Muscle layer of colon (tissue), 2 donors: ENCODE measurements around the gene SLFN14.

Experiments used
- H3K27ac ChIP-seq: one replicate; pipeline ENCODE4 v1.7.0; 2013; ENCODE audit warnings: low read depth, mild to moderate bottlenecking, low read length, moderate library complexity
- H3K27me3 ChIP-seq, 2 donors: one replicate each; pipeline ENCODE4 v1.7.0; 2013; ENCODE audit warnings: low read length in 2 of 2, mild to moderate bottlenecking in 2 of 2; ENCODE audit not compliant: insufficient read depth in 2 of 2, control insufficient read depth in 1 of 2
- H3K36me3 ChIP-seq: one replicate; pipeline ENCODE4 v1.7.0; 2013; ENCODE audit warnings: mild to moderate bottlenecking, low read length; ENCODE audit not compliant: insufficient read depth
- H3K4me1 ChIP-seq: one replicate; pipeline ENCODE4 v1.7.0; 2013; ENCODE audit warnings: mild to moderate bottlenecking, low read length; ENCODE audit not compliant: insufficient read depth
- H3K4me3 ChIP-seq, 2 donors: one replicate each; pipeline ENCODE4 v1.7.0; 2013; ENCODE audit warnings: low read length in 2 of 2, low read depth in 1 of 2, mild to moderate bottlenecking in 1 of 2, moderate library complexity in 1 of 2
- H3K9ac ChIP-seq: one replicate; pipeline ENCODE4 v1.7.0; 2013; ENCODE audit warnings: low read length
- H3K9me3 ChIP-seq: one replicate; pipeline ENCODE4 v1.7.0; 2013; ENCODE audit warnings: mild to moderate bottlenecking, low read length
- donor health status: abdominal sarcoma.
- donor health status: Adenocarcinoma of cecum.

The SLFN14 gene

DNA sequence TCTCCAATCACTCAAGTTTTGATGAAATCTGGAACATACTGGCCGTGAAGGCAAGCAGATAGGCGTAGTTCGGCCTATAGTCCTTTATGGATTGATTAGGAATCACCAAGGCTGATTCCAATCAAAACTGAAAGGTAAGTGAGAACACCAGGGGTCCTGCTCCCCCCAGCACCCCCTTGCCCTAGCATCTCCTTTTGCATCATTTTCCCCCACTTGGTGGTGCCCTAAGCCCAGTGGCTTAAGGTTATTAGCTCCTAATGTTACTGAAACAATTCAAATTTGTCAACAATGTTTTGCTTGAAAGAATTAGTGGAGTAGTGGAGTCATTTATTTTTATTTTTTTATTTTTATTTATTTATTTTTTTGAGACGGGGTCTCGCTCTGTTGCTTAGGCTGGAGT, 4.9 kb downstream of the SLFN14 start:
- H3K27ac ChIP-seq: no peak overlapping the region

DNA sequence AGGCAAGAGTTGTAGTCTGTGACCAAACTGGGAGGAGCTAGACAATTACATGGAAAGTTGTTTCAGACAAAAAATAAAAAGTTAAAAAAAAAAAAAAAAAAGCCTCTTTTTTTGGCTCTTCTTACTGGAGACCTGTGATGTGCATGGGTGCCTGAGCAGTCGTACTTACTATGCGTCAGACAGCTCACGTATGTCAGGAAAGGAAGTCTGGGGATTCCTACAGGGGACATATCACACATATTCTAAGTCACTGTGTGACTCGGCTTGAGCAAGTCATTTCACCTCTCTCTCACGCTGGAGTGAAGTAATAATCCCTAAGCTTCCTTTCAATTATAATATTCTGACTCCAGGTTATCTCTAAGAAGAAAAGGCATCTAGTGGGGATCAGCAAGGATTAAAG, 6.0 kb downstream of the SLFN14 start:
- no peak overlapping the region for H3K9ac ChIP-seq
- no peak overlapping the region for H3K4me3 ChIP-seq
- H3K36me3 ChIP-seq: no peaks in the 10 kb centered on the region
- H3K4me1 ChIP-seq: no peaks in the 10 kb centered on the region
- H3K27ac ChIP-seq: no peak overlapping the region
- H3K9me3 ChIP-seq: no peaks in the 10 kb centered on the region
- no peaks in the 10 kb centered on the region for H3K27me3 ChIP-seq

More for the DNA sequence above, 4.9 kb downstream of the SLFN14 start:
- no peaks in the 10 kb centered on the region for H3K9me3 ChIP-seq
- H3K27me3 ChIP-seq: no peaks in the 10 kb centered on the region
- no peak overlapping the region for H3K4me3 ChIP-seq
- no peaks in the 10 kb centered on the region for H3K4me1 ChIP-seq
- no peak overlapping the region for H3K9ac ChIP-seq
- H3K36me3 ChIP-seq: no peaks in the 10 kb centered on the region

DNA sequence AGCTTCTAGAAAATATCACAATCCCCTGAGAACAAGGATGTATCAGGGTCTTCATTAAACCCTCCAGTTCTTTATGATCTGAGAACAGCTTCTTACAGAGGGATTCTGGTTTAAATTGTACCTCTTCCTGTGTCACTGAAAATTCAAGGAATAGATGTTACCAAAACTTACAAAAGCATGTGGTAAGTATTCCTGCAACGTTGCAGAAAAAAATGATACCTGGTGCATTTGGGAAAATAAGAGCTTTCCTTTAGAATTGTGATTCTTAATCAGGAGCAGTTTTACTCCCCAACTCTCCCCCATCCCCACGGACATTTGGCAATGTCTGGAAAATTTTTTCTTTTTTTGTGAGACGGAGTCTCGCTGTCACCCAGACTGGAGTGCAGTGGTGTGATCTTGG, 7.3 kb downstream of the SLFN14 start:
- Histone ChIP-seq H3K4me3 (no peak overlapping the region), H3K36me3 (no peaks in the 10 kb centered on the region), H3K9me3 (no peaks in the 10 kb centered on the region), H3K27ac (no peak overlapping the region), H3K4me1 (no peaks in the 10 kb centered on the region), H3K9ac (no peak overlapping the region), H3K27me3 (no peaks in the 10 kb centered on the region)

DNA sequence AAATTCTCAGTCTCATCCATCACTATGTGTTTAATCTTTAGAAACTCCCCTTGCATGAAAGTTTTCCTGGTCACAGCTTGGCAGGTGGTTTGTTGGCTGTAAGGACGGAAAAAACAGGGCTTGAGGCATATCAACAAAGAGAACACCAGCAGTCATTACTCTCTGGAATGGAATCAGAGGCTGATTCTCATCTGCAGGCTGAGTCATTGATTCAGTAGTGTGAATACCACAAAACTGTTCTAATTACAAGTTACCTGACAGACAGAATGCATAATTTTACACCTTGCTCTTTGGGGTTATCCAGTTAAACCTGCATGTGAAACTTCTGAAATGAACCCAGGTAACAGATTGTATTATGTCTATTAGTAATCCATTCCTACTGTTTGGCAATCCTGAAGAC, 11.6 kb downstream of the SLFN14 start:
- Histone ChIP-seq H3K9me3 (no peaks in the 10 kb centered on the region), H3K36me3 (no peaks in the 10 kb centered on the region), H3K9ac (no peak overlapping the region), H3K4me3 (no peak overlapping the region), H3K4me1 (no peaks in the 10 kb centered on the region), H3K27ac (no peak overlapping the region), H3K27me3 (no peaks in the 10 kb centered on the region)

DNA sequence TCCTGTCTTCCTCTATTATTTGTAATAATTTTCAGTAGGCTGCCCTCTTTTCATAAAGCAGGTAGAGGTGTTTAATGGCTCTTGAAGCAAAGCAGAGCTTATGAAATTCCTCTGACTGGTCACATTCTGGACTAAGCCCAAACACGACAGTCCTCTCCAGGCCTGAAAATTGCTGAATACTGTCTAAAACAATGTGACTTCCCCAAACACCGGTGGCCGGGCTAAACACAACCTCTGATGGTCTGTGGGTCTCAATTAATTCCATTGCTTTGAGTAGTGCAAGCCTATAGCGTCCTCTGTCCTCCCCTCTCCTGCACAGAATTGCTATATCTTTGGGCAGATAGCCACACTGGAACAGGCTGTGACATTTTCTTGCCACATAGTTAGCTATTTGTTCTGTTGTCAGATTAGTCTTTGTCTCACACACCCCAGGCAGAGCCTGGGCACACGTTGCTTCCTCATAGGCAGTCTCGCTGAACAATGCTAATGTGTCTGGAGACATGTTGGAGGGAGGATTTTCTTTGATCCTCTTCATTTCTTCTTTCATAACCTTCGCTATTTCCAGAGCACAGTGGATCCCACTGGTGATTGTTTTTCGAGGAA, 12.3 kb downstream of the SLFN14 start:
- Histone ChIP-seq H3K9ac (no peak overlapping the region), H3K9me3 (no peaks in the 10 kb centered on the region), H3K27ac (no peak overlapping the region), H3K4me3 (no peak overlapping the region), H3K36me3 (no peaks in the 10 kb centered on the region), H3K27me3 (no peaks in the 10 kb centered on the region), H3K4me1 (no peaks in the 10 kb centered on the region)

DNA sequence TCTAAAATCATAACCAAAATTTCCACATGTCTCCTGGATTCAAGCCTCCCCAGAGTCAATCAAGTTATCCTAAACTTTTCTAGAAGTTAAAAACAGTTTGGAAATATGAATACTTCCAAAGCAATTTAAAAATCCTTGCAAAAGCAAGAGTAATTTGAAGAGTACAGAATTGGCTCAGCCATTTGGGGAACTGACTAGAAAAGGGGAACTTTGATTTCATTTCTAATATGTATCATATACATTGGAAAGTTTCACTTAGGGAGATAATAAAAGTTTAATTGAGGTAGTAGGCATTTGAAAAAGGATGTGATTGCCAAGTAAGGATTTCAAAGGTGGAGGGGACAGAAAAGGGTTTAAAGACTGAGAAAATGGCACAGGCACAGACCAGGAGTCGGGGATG, 14.1 kb downstream of the SLFN14 start:
- Histone ChIP-seq H3K27ac (no peak overlapping the region), H3K27me3 (no peaks in the 10 kb centered on the region), H3K4me3 (no peak overlapping the region), H3K36me3 (no peaks in the 10 kb centered on the region), H3K4me1 (no peaks in the 10 kb centered on the region), H3K9me3 (no peaks in the 10 kb centered on the region), H3K9ac (no peak overlapping the region)

DNA sequence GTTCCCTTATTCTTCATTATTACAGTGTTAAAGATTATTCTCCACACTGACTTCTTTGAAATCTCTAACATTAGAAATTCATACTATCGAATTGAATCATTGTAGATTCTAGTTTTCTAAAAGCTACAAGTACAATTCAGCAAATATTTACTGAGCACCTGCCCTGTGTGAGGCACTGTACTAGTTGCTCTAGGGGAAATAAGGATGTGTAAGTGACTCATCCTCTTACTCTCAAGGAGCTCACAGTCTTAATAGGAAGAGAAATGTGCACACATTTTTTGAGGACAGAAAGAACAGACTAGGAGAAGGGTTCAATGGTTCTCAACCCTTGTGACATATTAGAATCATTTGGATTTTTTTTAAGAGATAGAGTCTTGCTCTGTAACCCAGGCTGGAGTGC, 15.5 kb downstream of the SLFN14 start:
- Histone ChIP-seq H3K27me3 (no peaks in the 10 kb centered on the region), H3K36me3 (no peaks in the 10 kb centered on the region), H3K4me3 (no peak overlapping the region), H3K4me1 (peaks cover 3% of the 10 kb centered on the region), H3K9me3 (no peaks in the 10 kb centered on the region), H3K9ac (no peak overlapping the region), H3K27ac (no peak overlapping the region)

DNA sequence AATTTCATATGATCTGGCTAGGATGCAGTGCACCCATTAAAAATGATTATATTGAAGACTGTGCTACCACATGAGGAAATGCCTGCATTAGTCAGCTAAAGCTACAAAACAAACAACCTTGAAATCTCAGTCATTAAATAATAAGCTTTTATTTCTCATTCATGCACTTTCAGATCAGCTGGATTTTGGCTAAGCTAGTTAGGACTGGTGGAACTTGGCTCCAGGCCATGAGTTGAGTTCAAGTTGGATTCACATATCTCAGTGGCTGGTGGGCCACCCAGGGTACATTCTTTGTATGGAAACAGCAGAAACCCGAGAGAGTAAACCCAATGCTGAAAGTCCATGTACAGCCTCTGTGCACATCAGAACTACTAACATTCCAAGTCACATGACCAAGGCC, 16.8 kb downstream of the SLFN14 start:
- peaks cover 13% of the 10 kb centered on the region for H3K4me1 ChIP-seq
- no peak overlapping the region for H3K4me3 ChIP-seq
- H3K27ac ChIP-seq: no peak overlapping the region
- no peak overlapping the region for H3K9ac ChIP-seq
- no peaks in the 10 kb centered on the region for H3K9me3 ChIP-seq
- H3K36me3 ChIP-seq: no peaks in the 10 kb centered on the region
- H3K27me3 ChIP-seq: no peaks in the 10 kb centered on the region

DNA sequence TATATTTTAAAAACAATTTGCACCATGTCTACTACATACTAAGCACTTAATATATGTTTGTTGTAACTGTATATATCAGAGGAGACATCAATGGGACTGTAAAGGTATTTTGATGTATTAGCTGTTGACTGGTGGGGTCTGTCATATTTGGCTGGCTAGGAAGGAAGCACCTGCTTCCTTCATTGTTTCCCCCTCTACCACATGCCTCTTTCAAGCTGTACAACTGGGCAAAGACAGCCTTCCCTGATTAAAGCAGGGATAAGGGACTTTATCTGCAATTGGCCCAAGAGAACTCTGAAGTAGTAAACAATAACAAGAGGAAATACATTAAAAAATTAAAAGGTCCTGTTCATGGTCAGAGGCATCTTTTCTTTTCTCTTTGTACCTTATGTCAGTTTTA, 17.6 kb downstream of the SLFN14 start:
- no peak overlapping the region for H3K4me3 ChIP-seq
- no peak overlapping the region for H3K27ac ChIP-seq
- no peaks in the 10 kb centered on the region for H3K27me3 ChIP-seq
- no peaks in the 10 kb centered on the region for H3K36me3 ChIP-seq
- no peaks in the 10 kb centered on the region for H3K9me3 ChIP-seq
- no peak overlapping the region for H3K9ac ChIP-seq
- H3K4me1 ChIP-seq: peaks cover 18% of the 10 kb centered on the region

DNA sequence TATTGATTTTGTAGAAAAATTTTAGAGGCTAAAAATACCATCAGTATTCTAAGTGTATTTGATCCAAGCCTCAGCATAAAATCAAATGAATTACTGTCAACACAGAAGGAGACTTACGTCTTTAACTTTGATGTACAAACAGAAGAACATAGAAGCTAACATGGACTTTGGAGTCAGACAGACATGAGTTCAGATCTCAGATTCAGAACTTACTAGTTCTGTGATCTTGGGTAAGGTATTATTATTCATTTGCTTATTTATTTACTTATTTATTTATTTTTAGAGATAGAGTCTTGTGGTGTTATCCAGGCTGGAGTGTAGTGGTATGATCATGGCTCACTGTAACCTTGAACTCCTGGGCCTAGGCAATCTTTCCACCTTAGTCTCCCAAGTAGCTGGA, 19.2 kb downstream of the SLFN14 start:
- no peak overlapping the region for H3K9ac ChIP-seq
- peaks cover 18% of the 10 kb centered on the region for H3K4me1 ChIP-seq
- no peaks in the 10 kb centered on the region for H3K36me3 ChIP-seq
- no peaks in the 10 kb centered on the region for H3K9me3 ChIP-seq
- H3K27me3 ChIP-seq: no peaks in the 10 kb centered on the region
- H3K27ac ChIP-seq: no peak overlapping the region
- H3K4me3 ChIP-seq: no peak overlapping the region

DNA sequence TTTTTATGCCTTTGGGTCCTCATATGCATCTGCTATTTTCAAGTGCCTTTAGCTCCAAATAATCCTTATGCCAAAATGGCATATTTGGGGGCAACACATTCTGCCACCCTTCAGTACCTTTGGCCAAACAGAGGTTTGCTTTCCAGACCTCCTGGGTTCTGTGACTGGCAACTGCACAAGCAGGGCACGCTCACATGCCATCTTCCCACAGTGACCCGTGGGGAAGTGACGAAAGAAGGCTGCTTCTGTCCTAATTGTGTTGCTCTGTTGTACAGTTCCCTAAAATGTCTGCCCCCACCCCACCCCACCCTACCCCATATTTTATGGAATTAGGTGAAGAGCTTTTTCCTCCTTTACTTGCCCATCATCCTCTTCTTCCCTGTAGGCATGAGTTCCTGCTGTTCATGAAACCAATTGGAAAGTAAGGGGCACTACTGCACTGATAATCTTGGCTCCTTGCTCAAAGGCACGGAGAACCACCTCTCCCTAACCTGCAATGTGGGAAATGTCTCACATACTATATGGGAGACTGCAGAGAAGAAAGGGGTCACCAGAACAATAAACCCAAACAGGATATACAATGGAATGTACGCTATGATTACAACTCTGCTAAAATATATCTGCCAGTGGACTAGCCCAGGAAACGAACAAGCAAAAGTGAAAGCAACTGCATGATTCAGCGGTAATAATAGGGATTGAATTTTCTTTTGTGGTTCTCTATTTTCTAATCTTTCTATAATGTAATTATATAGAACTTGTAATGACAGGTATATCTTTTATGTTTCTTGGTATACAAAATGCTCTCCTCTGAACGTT, 19.8 kb downstream of the SLFN14 start:
- no peaks in the 10 kb centered on the region for H3K27me3 ChIP-seq
- peaks cover 18% of the 10 kb centered on the region for H3K4me1 ChIP-seq
- peak overlapping the region; percentile 54 to 55 for H3K4me3 ChIP-seq
- no peak overlapping the region for H3K9ac ChIP-seq
- no peaks in the 10 kb centered on the region for H3K9me3 ChIP-seq
- no peaks in the 10 kb centered on the region for H3K36me3 ChIP-seq
- H3K27ac ChIP-seq: peak overlapping the region; percentile 32

DNA sequence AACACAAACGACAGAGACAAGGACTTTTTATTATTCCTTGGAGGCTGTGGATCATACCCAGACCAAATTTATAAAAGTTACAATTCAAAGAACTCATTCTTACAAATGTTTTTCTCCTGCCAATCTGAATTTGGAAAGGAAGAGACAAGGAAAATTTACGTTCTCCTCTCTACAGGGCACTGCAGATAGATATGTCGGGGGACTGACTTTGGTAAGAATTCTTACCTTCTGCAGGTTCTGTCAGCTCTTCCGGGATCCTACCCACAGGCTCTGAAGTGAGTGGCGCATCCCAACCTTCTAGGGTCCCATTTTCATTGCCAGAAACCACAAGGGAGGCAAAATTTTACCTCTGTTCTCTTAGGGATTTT, 21.0 kb downstream of the SLFN14 start:
- Histone ChIP-seq H3K4me3 (peak overlapping the region in 1 of 2 donors; percentile 28), H3K27ac (no peak overlapping the region), H3K9me3 (no peaks in the 10 kb centered on the region), H3K4me1 (peaks cover 18% of the 10 kb centered on the region), H3K9ac (no peak overlapping the region), H3K36me3 (no peaks in the 10 kb centered on the region), H3K27me3 (no peaks in the 10 kb centered on the region)
